GM21529 (cell line): ENCODE measurements around the gene PPTC7.
"Not testable (repeated sequence)": the region's sequence is repeated elsewhere in the genome, so short reads cannot be mapped to it uniquely, and the experiment has no call there.

Source experiments
- ATAC-seq: cut with Tn5 transposase; IDR thresholded peaks from one replicate; pipeline ENCODE4 v1.9.1; 2021; ENCODE audit not compliant: unreplicated experiment

PPTC7 gene

GRCh38 chr12:110583137-110584059, at the start of gene PPTC7:
PPTC7 (minus strand) TSS chr12:110583318; CDS start chr12:110583031, 287 bp downstream.
- ATAC-seq = peak; percentile 74

GRCh38 chr12:110627500-110628195, 44.5 kb upstream of the PPTC7 start:
- no peak for ATAC-seq

- no peak for ATAC-seq
Observed at GRCh38 chr12:110622582-110622981, 39.5 kb upstream of the PPTC7 start.

GRCh38 chr12:110619534-110619953, 36.4 kb upstream of the PPTC7 start:
- ATAC-seq = peak; percentile 59

- ATAC-seq = no peak
Observed at GRCh38 chr12:110616471-110617115, 33.5 kb upstream of the PPTC7 start.

GRCh38 chr12:110615171-110615570, 32.1 kb upstream of the PPTC7 start:
- no peak for ATAC-seq

GRCh38 chr12:110613771-110614684, 30.9 kb upstream of the PPTC7 start, which contains the start of gene TCTN1:
TCTN1 (plus strand) TSS chr12:110614129; CDS start chr12:110614183, 54 bp downstream.
- ATAC-seq = peak; percentile 88

- no peak for ATAC-seq
Observed at GRCh38 chr12:110613071-110613770, 30.1 kb upstream of the PPTC7 start.

- no peak for ATAC-seq
Observed at GRCh38 chr12:110606253-110606611, 23.1 kb upstream of the PPTC7 start.

GRCh38 chr12:110602085-110602814, 19.1 kb upstream of the PPTC7 start:
- not testable (repeated sequence) for ATAC-seq

GRCh38 chr12:110600254-110600653, 17.1 kb upstream of the PPTC7 start:
- ATAC-seq = no peak

GRCh38 chr12:110599334-110599733, 16.2 kb upstream of the PPTC7 start:
- no peak for ATAC-seq

GRCh38 chr12:110597885-110598284, 14.8 kb upstream of the PPTC7 start:
- no peak for ATAC-seq

- not testable (repeated sequence) for ATAC-seq
Observed at GRCh38 chr12:110592919-110593318, 9.8 kb upstream of the PPTC7 start.

GRCh38 chr12:110592078-110592477, 9.0 kb upstream of the PPTC7 start:
- ATAC-seq = no peak

- no peak for ATAC-seq
Observed at GRCh38 chr12:110591451-110592051, 8.4 kb upstream of the PPTC7 start.

- ATAC-seq = peak; percentile 83
Observed at GRCh38 chr12:110590806-110591326, 7.7 kb upstream of the PPTC7 start.

- ATAC-seq = no peak
Observed at GRCh38 chr12:110590059-110590458, 6.9 kb upstream of the PPTC7 start.
